ENCODE measurements around the gene RHOF.
"Not testable (repeated sequence)": the region's sequence is repeated elsewhere in the genome, so short reads cannot be mapped to it uniquely, and the experiment has no call there.

RHOF gene

GRCh38 chr12:121773011-121773777 is 20.3 kb downstream of the RHOF start:
- FAIRE-seq (peak; percentile 45), DNase-seq (ENCODE audit: insufficient read length, low spot score) (peak; percentile 82)
- no peak for TF ChIP-seq POLR2A (IDR thresholded peaks at IDR 0.05; ENCODE audit: low read depth, low read length)

DNA sequence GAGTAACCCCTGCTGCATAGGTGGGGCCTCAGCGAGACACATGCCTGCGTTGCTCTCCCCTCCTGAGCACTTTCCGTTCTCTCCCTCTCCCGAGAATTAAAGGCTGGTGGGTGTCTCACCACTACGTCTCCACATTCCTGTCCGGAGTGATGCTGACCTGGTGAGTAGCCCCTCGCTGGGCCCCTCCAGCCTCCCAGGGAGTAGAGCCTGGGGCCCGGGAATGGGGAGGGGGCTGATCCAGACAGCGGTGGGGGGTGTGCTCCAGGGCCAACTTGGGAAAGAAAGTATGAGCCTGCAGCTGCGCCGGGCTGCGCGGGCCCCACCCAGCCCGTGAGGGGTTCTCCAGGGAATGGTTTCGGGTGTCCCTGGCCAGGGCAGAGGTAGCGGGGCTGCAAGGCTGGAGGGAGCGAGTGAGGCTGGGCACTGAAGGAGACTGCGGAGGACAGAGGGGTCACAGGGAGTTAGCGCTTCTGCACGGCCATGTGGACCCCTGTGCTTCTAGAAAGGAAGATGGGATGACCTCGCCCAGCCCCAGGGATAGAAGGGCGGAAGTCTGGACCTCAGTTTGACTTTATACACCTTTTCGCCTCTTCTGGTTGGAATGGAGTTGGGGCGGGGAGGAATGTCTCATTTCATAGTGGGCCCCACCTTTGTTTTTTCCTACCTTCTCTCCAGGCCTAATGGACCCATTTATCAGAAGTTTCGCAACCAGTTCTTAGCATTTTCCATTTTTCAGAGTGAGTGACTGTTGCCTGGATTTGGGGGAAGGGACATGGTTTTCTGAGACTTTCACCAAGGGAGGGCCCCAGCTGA is 22.5 kb downstream of the RHOF start:
- TF ChIP-seq POLR2A (IDR thresholded peaks at IDR 0.05; ENCODE audit: low read depth, low read length): no peak
- FAIRE-seq (no peak), DNase-seq (ENCODE audit: insufficient read length, low spot score) (no peak)

- no peak for DNase-seq (ENCODE audit: insufficient read length, low spot score)
- TF ChIP-seq POLR2A (IDR thresholded peaks at IDR 0.05; ENCODE audit: low read depth, low read length): no peak
- FAIRE-seq: no peak
Measured at GRCh38 chr12:121770388-121770787, 23.1 kb downstream of the RHOF start.

GRCh38 chr12:121769831-121770301 is 23.6 kb downstream of the RHOF start:
- FAIRE-seq (no peak), DNase-seq (ENCODE audit: insufficient read length, low spot score) (no peak)
- TF ChIP-seq POLR2A (IDR thresholded peaks at IDR 0.05; ENCODE audit: low read depth, low read length): no peak

GRCh38 chr12:121769297-121769830 is 24.1 kb downstream of the RHOF start:
- no peak for FAIRE-seq
- TF ChIP-seq POLR2A (IDR thresholded peaks at IDR 0.05; ENCODE audit: low read depth, low read length): no peak
- no peak for DNase-seq (ENCODE audit: insufficient read length, low spot score)

DNA sequence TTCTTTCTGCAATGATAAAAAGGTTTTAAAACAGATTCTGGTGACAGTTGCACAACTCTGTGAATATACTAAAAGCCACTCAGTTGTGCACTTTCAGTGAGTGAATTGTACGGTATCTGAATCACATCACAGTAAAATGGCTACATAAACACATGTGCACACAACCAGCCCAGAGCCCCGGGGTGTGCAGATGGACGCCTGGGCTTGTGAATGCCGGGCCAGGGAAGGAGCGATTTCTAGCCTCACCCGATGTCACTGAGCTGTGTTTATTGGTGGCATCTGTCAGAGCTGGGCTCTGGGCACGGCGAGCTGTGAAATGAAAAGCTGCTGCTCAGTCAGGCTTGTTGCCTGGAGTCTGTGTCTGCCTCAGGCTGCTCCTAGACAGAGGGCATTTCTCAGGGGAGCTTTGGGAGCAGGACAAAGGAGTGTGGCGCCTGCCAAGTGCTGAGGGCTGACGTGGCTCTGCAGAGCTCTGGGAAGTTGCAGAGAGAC is 25.9 kb downstream of the RHOF start:
- DNase-seq (ENCODE audit: insufficient read length, low spot score) (no peak), FAIRE-seq (no peak)
- no peak for TF ChIP-seq POLR2A (IDR thresholded peaks at IDR 0.05; ENCODE audit: low read depth, low read length)

GRCh38 chr12:121766290-121767039 is 27.0 kb downstream of the RHOF start:
- no peak for TF ChIP-seq POLR2A (IDR thresholded peaks at IDR 0.05; ENCODE audit: low read depth, low read length)
- no peak for FAIRE-seq
- no peak for DNase-seq (ENCODE audit: insufficient read length, low spot score)

GRCh38 chr12:121765573-121765972 is 27.9 kb downstream of the RHOF start:
- TF ChIP-seq POLR2A (IDR thresholded peaks at IDR 0.05; ENCODE audit: low read depth, low read length): no peak
- DNase-seq (ENCODE audit: insufficient read length, low spot score): peak; percentile 65
- FAIRE-seq: peak; percentile 41

DNA sequence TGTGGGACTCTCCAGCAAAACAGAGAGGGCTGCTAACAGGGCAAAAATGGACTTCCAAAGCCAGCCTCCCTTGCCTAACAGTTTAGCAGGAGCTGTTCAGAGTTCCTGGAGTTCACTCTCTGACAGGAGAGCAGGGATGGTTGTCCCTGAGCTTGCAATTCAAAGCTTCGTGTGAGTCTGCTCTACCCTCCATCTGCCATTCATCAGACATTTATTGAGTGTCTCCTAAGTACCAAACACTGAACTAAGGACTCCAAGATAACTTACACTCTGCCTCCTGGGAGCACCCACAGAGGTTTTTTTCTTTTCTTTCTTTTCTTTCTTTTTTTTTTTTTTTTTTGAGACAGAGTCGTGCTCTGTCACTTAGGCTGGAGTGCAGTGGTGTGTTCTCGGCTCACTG is 28.7 kb downstream of the RHOF start:
- no peak for TF ChIP-seq POLR2A (IDR thresholded peaks at IDR 0.05; ENCODE audit: low read depth, low read length)
- FAIRE-seq (no peak), DNase-seq (ENCODE audit: insufficient read length, low spot score) (no peak)

GRCh38 chr12:121762269-121762668 is 31.2 kb downstream of the RHOF start:
- DNase-seq (ENCODE audit: insufficient read length, low spot score): no peak
- no peak for FAIRE-seq
- TF ChIP-seq POLR2A (IDR thresholded peaks at IDR 0.05; ENCODE audit: low read depth, low read length): no peak

GRCh38 chr12:121758536-121758935 is 35.0 kb downstream of the RHOF start:
- not testable (repeated sequence) for FAIRE-seq; DNase-seq (ENCODE audit: insufficient read length, low spot score)

- FAIRE-seq (no peak), DNase-seq (ENCODE audit: insufficient read length, low spot score) (no peak)
- TF ChIP-seq POLR2A (IDR thresholded peaks at IDR 0.05; ENCODE audit: low read depth, low read length): no peak
Measured at GRCh38 chr12:121755591-121755990, 37.9 kb downstream of the RHOF start.

- no peak for TF ChIP-seq POLR2A (IDR thresholded peaks at IDR 0.05; ENCODE audit: low read depth, low read length)
- FAIRE-seq: no peak
- no peak for DNase-seq (ENCODE audit: insufficient read length, low spot score)
Measured at GRCh38 chr12:121754836-121755235, 38.7 kb downstream of the RHOF start.

DNA sequence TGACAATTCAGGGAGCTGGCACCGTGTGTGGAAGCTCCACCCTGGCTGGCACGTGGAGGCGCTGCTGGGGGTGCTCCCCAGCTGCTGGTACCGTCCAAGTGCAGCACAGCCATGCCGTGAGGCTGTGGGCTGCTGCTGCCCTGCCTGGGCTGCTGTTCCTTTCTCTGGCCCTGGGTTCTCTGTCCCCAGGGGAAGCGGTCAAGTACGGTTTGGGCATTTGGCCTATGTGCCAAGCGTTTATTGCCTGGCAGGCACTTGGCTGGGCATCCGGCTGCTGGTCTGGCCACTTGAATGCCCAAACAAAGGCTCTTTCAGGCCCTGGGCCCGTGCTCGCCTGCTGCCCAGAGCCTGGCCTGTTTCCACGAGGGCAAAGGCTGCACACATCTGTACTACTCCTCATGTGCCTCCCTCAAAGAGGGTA is 39.6 kb downstream of the RHOF start:
- DNase-seq (ENCODE audit: insufficient read length, low spot score): no peak
- TF ChIP-seq POLR2A (IDR thresholded peaks at IDR 0.05; ENCODE audit: low read depth, low read length): no peak
- FAIRE-seq: no peak

Measured in H54 (cell line).